RWPE2 (cell line): ENCODE results near the gene HLF.

Experiments used
- ATAC-seq: fragments of 200-7000 bp; cut with Tn5 transposase; 3 replicates; pipeline ENCODE4 v1.9.1; 2021; ENCODE audit warnings: low read depth
- DNase-seq: peaks from one replicate; pipeline ENCODE4 v3.0.0-alpha.2; 2020; ENCODE audit warnings: low spot score
- H3K27ac ChIP-seq: fragments of 450-650 bp; 2 replicates; pipeline ENCODE4 v1.5.1; 2017; ENCODE audit warnings: mild to moderate bottlenecking; ENCODE audit not compliant: poor library complexity, severe bottlenecking
- H3K27me3 ChIP-seq: fragments of 250-450 bp; sonication (Bioruptor Pico); 2 replicates; pipeline ENCODE4 v1.5.1; 2021; ENCODE audit warnings: mild to moderate bottlenecking, moderate library complexity; ENCODE audit not compliant: insufficient read depth, poor library complexity, severe bottlenecking
- H3K36me3 ChIP-seq: fragments of 250-450 bp; sonication (Bioruptor Pico); 2 replicates; pipeline ENCODE4 v1.5.1; 2020; ENCODE audit warnings: low read depth, mild to moderate bottlenecking, moderate library complexity
- H3K4me1 ChIP-seq: fragments of 250-450 bp; sonication (Bioruptor Pico); 2 replicates; pipeline ENCODE4 v1.5.1; 2021; ENCODE audit warnings: mild to moderate bottlenecking, moderate library complexity; ENCODE audit not compliant: insufficient read depth, poor library complexity, severe bottlenecking
- H3K4me3 ChIP-seq: fragments of 250-450 bp; sonication (Bioruptor Pico); 2 replicates; pipeline ENCODE4 v1.5.1; 2021; ENCODE audit warnings: mild to moderate bottlenecking, moderate library complexity; ENCODE audit not compliant: severe bottlenecking
- H3K9me3 ChIP-seq: fragments of 250-450 bp; sonication (Bioruptor Pico); 2 replicates; pipeline ENCODE4 v1.5.1; 2021; ENCODE audit warnings: mild to moderate bottlenecking, moderate library complexity; ENCODE audit not compliant: severe bottlenecking
- CTCF ChIP-seq: fragments of 450-650 bp; IDR thresholded peaks from one replicate; pipeline ENCODE4 v1.5.1; 2017; ENCODE audit warnings: mild to moderate bottlenecking, moderate library complexity; ENCODE audit not compliant: poor library complexity, severe bottlenecking

Gene HLF

GRCh38 chr17:55223524-55223923 lies 41.2 kb upstream of the HLF start:
- ATAC-seq (no peak), DNase-seq (no peak)
- Histone ChIP-seq H3K27ac (no peak overlapping the region), H3K36me3 (no peaks in the 10 kb centered on the region), H3K4me3 (no peak overlapping the region), H3K9me3 (no peaks in the 10 kb centered on the region), H3K27me3 (peaks cover 6% of the 10 kb centered on the region), H3K4me1 (no peaks in the 10 kb centered on the region)
- TF ChIP-seq CTCF: no peak

DNA sequence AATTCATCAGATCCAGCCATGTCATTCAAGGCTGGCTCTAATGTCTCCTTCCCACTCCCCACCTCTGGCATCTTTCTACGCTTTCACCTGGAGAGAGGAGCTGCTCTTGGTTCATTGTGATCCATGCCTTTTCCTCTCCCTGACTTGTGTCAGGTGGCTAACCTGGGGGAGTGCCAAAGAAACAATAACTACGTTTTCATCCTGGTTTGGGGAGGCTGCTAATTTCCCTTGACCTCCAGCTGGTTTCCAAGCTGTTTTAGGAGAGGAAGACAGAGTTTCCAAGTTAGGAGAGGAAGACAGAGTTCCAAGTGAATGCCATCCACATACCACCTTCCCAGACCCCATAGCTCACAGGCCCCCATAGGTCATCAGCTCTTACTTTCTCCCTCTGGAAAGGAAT lies 40.0 kb upstream of the HLF start:
- ATAC-seq: no peak
- no peak for DNase-seq
- Histone ChIP-seq H3K36me3 (no peaks in the 10 kb centered on the region), H3K4me3 (no peak overlapping the region), H3K4me1 (no peaks in the 10 kb centered on the region), H3K27ac (no peak overlapping the region), H3K9me3 (no peaks in the 10 kb centered on the region), H3K27me3 (no peaks in the 10 kb centered on the region)
- TF ChIP-seq CTCF: no peak

DNA sequence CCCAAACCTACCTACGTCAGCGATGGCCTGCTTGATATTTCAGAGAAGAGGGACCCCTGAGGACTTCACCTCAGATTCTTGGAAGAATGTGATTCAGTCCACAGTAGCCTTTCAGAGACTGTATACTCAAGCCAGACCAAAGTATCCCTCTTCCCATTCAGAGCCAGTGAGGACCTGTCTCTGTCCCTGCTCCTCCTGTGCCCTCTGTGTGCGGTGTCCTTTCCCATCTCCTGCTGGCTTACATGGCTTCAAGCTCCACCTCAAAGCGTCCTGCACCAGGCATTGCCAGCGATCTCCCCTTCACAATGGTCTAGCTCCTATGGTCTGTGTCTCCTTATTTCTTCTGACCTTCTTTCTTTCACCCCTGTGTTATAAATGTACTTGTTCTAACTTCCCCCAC lies 39.5 kb upstream of the HLF start:
- Histone ChIP-seq H3K27ac (no peak overlapping the region), H3K9me3 (no peaks in the 10 kb centered on the region), H3K27me3 (no peaks in the 10 kb centered on the region), H3K4me3 (no peak overlapping the region), H3K4me1 (no peaks in the 10 kb centered on the region), H3K36me3 (no peaks in the 10 kb centered on the region)
- DNase-seq: no peak
- no peak for ATAC-seq
- TF ChIP-seq CTCF: no peak

DNA sequence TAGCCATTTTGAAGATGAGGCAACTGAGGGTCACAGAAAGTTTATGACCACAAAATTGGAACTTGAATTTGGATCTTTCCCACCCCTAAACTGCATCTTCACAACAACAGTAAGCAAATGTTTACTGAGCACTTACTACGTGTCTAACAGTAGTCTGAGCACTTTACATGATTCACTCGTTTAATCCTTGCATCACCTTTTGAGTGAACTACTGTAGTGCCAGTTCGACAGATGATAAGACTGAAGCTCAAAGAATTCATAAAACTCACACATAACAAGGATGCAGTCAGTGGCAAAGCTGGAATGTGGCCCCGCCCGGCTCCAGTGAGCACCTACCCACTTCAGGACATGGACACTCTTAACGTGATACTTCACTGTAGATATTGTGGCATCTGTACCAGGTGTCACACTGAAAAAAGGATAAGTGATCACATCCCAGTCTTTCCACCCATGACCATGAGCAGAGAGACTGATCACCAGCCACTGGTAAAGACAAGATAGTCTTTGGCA lies 36.0 kb upstream of the HLF start:
- Histone ChIP-seq H3K27ac (no peak overlapping the region), H3K9me3 (no peaks in the 10 kb centered on the region), H3K4me1 (peaks cover 3% of the 10 kb centered on the region), H3K4me3 (no peak overlapping the region), H3K27me3 (no peaks in the 10 kb centered on the region), H3K36me3 (no peaks in the 10 kb centered on the region)
- DNase-seq (no peak), ATAC-seq (0 out of 3 replicates have a peak, but pooled peaks have one; percentile 27)
- TF ChIP-seq CTCF: no peak

- Histone ChIP-seq H3K9me3 (no peaks in the 10 kb centered on the region), H3K27me3 (no peaks in the 10 kb centered on the region), H3K36me3 (no peaks in the 10 kb centered on the region), H3K4me3 (no peak overlapping the region), H3K27ac (no peak overlapping the region), H3K4me1 (peaks cover 8% of the 10 kb centered on the region)
- DNase-seq (no peak), ATAC-seq (no peak)
- TF ChIP-seq CTCF: no peak
Observed at GRCh38 chr17:55229276-55229675, 35.5 kb upstream of the HLF start.
